ENCODE results near the gene DCLRE1A.
"Not testable (repeated sequence)": the region's sequence is repeated elsewhere in the genome, so short reads cannot be mapped to it uniquely, and the experiment has no call there.

DCLRE1A gene

DNA sequence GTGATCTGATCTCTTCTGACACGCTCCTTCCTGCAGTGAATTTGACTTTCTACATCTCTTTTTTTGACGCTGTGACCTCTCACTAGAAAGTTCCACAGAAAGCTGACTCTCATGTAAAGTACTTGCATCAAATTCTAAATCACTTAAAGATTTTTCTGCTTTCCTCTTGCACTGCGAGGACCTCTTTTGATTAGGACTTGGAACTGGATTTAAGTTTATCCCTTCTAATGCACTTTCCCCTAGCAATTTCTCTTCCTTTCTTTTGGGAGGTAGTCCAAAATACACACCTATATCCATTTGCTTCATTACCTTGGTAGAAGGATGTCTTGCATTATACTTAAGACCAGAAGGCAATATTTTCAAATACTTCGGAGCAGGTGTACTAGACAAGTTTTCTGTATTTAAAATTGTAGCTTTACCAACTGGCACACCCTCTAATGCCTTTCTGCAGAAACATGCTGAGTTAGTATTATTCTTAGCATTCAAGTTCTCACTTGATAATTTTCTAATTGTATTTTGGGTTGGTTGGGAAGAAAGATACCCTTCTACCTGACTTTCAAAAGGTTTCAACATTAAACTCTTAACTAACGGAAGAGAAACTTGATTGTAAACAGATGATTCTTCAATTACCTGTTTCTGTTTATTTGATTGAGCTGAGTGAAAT lies 4.6 kb downstream of the DCLRE1A start:
- in situ Hi-C loops (cut with MboI; ENCODE audit: low sequenced_read_pairs) = no loop called here
- Histone ChIP-seq H3K9me3 (no peaks in the 10 kb centered on the region), H3K36me3 (replicated peaks) (0 out of 2 replicates have a peak, but pooled peaks cover 3% of the 10 kb centered on the region), H3K27me3 (ENCODE audit: low read depth) (no peaks in the 10 kb centered on the region), H3K4me3 (no peak overlapping the region), H3K4me1 (peaks cover 9% of the 10 kb centered on the region)
- DNase-seq (ENCODE audit: low spot score in 2 of 2) = no peak

GRCh38 chr10:113846036-113846435 lies 7.8 kb downstream of the DCLRE1A start:
- Histone ChIP-seq H3K4me1 (peaks cover 9% of the 10 kb centered on the region), H3K36me3 (replicated peaks) (peaks cover 6% of the 10 kb centered on the region; the same call in 1 of the 2 replicates), H3K9me3 (no peaks in the 10 kb centered on the region), H3K4me3 (no peak overlapping the region), H3K27me3 (ENCODE audit: low read depth) (no peaks in the 10 kb centered on the region)
- in situ Hi-C loops (cut with MboI; ENCODE audit: low sequenced_read_pairs) = no loop called here
- no peak for DNase-seq (ENCODE audit: low spot score in 2 of 2)

- Histone ChIP-seq H3K27me3 (ENCODE audit: low read depth) (no peaks in the 10 kb centered on the region), H3K4me1 (peaks cover 9% of the 10 kb centered on the region), H3K9me3 (no peaks in the 10 kb centered on the region), H3K4me3 (no peak overlapping the region), H3K36me3 (replicated peaks) (peaks cover 10% of the 10 kb centered on the region; the same call in 1 of the 2 replicates)
- in situ Hi-C loops (cut with MboI; ENCODE audit: low sequenced_read_pairs) = no loop called here
- peak; percentile 11 to 76 for DNase-seq (ENCODE audit: low spot score in 2 of 2)
Measured at GRCh38 chr10:113843972-113844485, 9.9 kb downstream of the DCLRE1A start.

GRCh38 chr10:113842171-113842570 lies 11.7 kb downstream of the DCLRE1A start:
- no peaks in the 10 kb centered on the region for H3K27me3 ChIP-seq (ENCODE audit: low read depth)
- no peak for DNase-seq (ENCODE audit: low spot score in 2 of 2)
- H3K9me3 ChIP-seq = no peaks in the 10 kb centered on the region
- in situ Hi-C loops (cut with MboI; ENCODE audit: low sequenced_read_pairs) = no loop called here
- H3K4me1 ChIP-seq = peaks cover 9% of the 10 kb centered on the region
- no peak overlapping the region for H3K4me3 ChIP-seq
- peaks cover 10% of the 10 kb centered on the region; the same call in 1 of the 2 replicates for H3K36me3 ChIP-seq (replicated peaks)

DNA sequence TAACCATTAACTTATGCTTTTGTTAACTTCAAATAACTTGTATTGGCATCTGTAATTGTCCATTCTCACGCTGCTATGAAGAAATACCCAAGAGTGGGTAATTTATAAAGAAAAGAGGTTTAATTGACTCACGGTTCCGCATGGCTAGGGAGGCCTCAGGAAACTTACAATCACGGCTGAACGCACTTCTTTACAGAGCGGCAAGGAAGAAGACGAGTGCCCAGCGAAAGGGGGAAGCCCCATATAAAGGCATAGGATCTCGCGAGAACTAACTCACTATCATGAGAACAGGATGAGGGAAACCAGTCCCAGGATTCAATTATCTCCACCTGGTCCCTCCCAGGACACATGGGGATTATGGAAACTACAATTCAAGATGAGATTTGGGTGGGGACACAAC lies 25.3 kb downstream of the DCLRE1A start:
- in situ Hi-C loops (cut with MboI; ENCODE audit: low sequenced_read_pairs); H3K36me3 ChIP-seq (replicated peaks); DNase-seq (ENCODE audit: low spot score in 2 of 2); H3K4me3 ChIP-seq; H3K27me3 ChIP-seq (ENCODE audit: low read depth); H3K9me3 ChIP-seq: not testable (repeated sequence)
- H3K4me1 ChIP-seq = peaks cover 14% of the 10 kb centered on the region

- peaks cover 4% of the 10 kb centered on the region for H3K4me1 ChIP-seq
- no peaks in the 10 kb centered on the region for H3K36me3 ChIP-seq (replicated peaks)
- in situ Hi-C loops (cut with MboI; ENCODE audit: low sequenced_read_pairs) = no loop called here
- no peaks in the 10 kb centered on the region for H3K9me3 ChIP-seq
- peaks cover 2% of the 10 kb centered on the region; the same call in 1 of the 2 replicates for H3K27me3 ChIP-seq (ENCODE audit: low read depth)
- no peak for DNase-seq (ENCODE audit: low spot score in 2 of 2)
- H3K4me3 ChIP-seq = no peak overlapping the region
Measured at GRCh38 chr10:113825791-113826190, 28.1 kb downstream of the DCLRE1A start.

- no peaks in the 10 kb centered on the region for H3K9me3 ChIP-seq
- in situ Hi-C loops (cut with MboI; ENCODE audit: low sequenced_read_pairs) = no loop called here
- H3K4me1 ChIP-seq = no peaks in the 10 kb centered on the region
- no peak overlapping the region for H3K4me3 ChIP-seq
- H3K27me3 ChIP-seq (ENCODE audit: low read depth) = peaks cover 2% of the 10 kb centered on the region; the same call in 1 of the 2 replicates
- no peak for DNase-seq (ENCODE audit: low spot score in 2 of 2)
- no peaks in the 10 kb centered on the region for H3K36me3 ChIP-seq (replicated peaks)
Measured at GRCh38 chr10:113823389-113823788, 30.5 kb downstream of the DCLRE1A start.

DNA sequence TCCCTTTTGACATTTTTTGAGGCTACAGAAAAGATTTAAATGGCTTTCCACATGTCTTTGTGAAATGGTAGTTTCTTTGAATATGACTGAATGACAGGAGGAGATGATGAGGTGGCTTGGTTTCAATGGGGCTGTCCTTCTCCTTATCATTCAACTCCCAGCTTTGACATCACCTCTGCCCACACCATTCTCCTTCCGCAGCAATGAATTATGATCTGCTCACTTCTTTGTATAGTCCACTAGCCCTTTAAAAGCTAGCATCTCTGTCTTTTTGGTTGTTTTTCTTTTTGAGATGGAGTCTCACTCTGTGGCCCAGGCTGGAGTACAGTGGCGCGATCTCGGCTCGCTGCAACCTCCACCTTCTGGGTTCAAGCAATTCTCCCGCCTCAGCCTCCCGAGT lies 31.7 kb downstream of the DCLRE1A start:
- no peak overlapping the region for H3K4me3 ChIP-seq
- no peaks in the 10 kb centered on the region for H3K36me3 ChIP-seq (replicated peaks)
- H3K9me3 ChIP-seq = no peaks in the 10 kb centered on the region
- H3K27me3 ChIP-seq (ENCODE audit: low read depth) = peaks cover 2% of the 10 kb centered on the region; the same call in 1 of the 2 replicates
- in situ Hi-C loops (cut with MboI; ENCODE audit: low sequenced_read_pairs) = no loop called here
- H3K4me1 ChIP-seq = no peaks in the 10 kb centered on the region
- DNase-seq (ENCODE audit: low spot score in 2 of 2) = no peak

DNA sequence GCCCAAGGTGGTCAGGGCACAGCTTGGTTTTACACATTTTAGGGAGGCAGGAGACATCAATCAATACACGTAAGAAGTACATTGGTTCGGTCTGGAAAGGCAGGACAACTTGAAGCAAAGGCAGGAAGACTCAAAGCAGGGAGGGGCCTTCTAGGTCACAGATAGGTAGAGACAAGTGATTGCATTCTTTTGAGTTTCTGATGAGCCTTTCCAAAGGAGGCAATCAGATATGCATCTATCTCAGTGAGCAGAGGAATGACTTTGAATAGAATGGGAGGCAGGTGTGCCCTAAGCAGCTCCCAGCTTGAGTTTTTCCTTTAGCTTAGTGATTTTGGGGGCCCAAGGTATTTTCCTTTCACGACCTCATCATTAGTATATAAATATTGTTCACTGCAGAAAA lies 32.6 kb downstream of the DCLRE1A start:
- H3K4me1 ChIP-seq; H3K36me3 ChIP-seq (replicated peaks); DNase-seq (ENCODE audit: low spot score in 2 of 2): not testable (repeated sequence)

GRCh38 chr10:113820507-113820906 lies 33.4 kb downstream of the DCLRE1A start:
- H3K4me3 ChIP-seq = no peak overlapping the region
- in situ Hi-C loops (cut with MboI; ENCODE audit: low sequenced_read_pairs) = no loop called here
- peak in 1 of 2 experiments; percentile 42 for DNase-seq (ENCODE audit: low spot score in 2 of 2)
- no peaks in the 10 kb centered on the region for H3K36me3 ChIP-seq (replicated peaks)
- H3K9me3 ChIP-seq = no peaks in the 10 kb centered on the region
- H3K27me3 ChIP-seq (ENCODE audit: low read depth) = no peaks in the 10 kb centered on the region
- no peaks in the 10 kb centered on the region for H3K4me1 ChIP-seq

More for the DNA sequence above, 32.6 kb downstream of the DCLRE1A start:
- in situ Hi-C loops (cut with MboI; ENCODE audit: low sequenced_read_pairs); H3K27me3 ChIP-seq (ENCODE audit: low read depth); H3K9me3 ChIP-seq; H3K4me3 ChIP-seq: not testable (repeated sequence)

DNA sequence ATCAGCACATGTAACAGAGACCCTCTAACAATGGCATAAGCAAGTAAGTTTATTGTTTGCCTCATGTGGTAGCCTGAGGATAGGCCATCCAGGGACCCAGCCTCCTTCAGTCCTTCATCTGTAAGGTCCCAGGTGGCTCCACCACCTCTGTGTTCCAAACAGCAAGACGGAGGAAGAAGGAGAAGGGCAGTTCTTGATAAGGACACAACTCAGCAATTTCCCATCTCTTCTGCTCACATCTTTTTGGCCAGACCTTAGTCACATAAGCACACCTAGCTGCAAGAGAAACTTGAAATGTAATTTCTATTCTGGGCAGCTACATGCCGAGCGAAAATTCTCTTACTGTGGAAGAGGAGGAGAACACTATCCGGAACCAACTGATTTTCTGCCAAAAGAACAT lies 33.9 kb downstream of the DCLRE1A start:
- no peaks in the 10 kb centered on the region for H3K4me1 ChIP-seq
- H3K36me3 ChIP-seq (replicated peaks) = no peaks in the 10 kb centered on the region
- no peaks in the 10 kb centered on the region for H3K9me3 ChIP-seq
- H3K27me3 ChIP-seq (ENCODE audit: low read depth) = no peaks in the 10 kb centered on the region
- DNase-seq (ENCODE audit: low spot score in 2 of 2) = no peak
- in situ Hi-C loops (cut with MboI; ENCODE audit: low sequenced_read_pairs) = no loop called here
- no peak overlapping the region for H3K4me3 ChIP-seq

GRCh38 chr10:113814700-113815099 lies 39.2 kb downstream of the DCLRE1A start:
- H3K36me3 ChIP-seq (replicated peaks); in situ Hi-C loops (cut with MboI; ENCODE audit: low sequenced_read_pairs); H3K4me1 ChIP-seq; DNase-seq (ENCODE audit: low spot score in 2 of 2); H3K4me3 ChIP-seq; H3K27me3 ChIP-seq (ENCODE audit: low read depth); H3K9me3 ChIP-seq: not testable (repeated sequence)

GRCh38 chr10:113808168-113808567 lies 45.7 kb downstream of the DCLRE1A start:
- Histone ChIP-seq H3K4me1 (no peaks in the 10 kb centered on the region), H3K27me3 (ENCODE audit: low read depth) (peaks cover 11% of the 10 kb centered on the region), H3K9me3 (no peaks in the 10 kb centered on the region), H3K36me3 (replicated peaks) (no peaks in the 10 kb centered on the region), H3K4me3 (no peak overlapping the region)
- in situ Hi-C loops (cut with MboI; ENCODE audit: low sequenced_read_pairs) = no loop called here
- DNase-seq (ENCODE audit: low spot score in 2 of 2) = no peak

GRCh38 chr10:113806503-113806902 lies 47.4 kb downstream of the DCLRE1A start:
- in situ Hi-C loops (cut with MboI; ENCODE audit: low sequenced_read_pairs) = no loop called here
- H3K36me3 ChIP-seq (replicated peaks) = no peaks in the 10 kb centered on the region

More at GRCh38 chr10:113806503-113806902, 47.4 kb downstream of the DCLRE1A start:
- Histone ChIP-seq H3K4me1 (no peaks in the 10 kb centered on the region; the same call in 1 of the 2 replicates), H3K27me3 (ENCODE audit: low read depth) (peaks cover 8% of the 10 kb centered on the region; the same call in 1 of the 2 replicates), H3K9me3 (no peaks in the 10 kb centered on the region), H3K4me3 (no peak overlapping the region)
- DNase-seq (ENCODE audit: low spot score in 2 of 2) = no peak
